ENCODE measurements around the gene TRAPPC2B. TPM values are rescaled to one million over a fixed set of nuclear protein-coding genes. Genes with fewer than 3 reads are reported as not detected.
A peak's percentile ranks its signal among the peaks of the same experiment; 100 is the strongest.

TRAPPC2B gene
- total RNA-seq, 1 donor from 2014 or later: 7.0 TPM

DNA sequence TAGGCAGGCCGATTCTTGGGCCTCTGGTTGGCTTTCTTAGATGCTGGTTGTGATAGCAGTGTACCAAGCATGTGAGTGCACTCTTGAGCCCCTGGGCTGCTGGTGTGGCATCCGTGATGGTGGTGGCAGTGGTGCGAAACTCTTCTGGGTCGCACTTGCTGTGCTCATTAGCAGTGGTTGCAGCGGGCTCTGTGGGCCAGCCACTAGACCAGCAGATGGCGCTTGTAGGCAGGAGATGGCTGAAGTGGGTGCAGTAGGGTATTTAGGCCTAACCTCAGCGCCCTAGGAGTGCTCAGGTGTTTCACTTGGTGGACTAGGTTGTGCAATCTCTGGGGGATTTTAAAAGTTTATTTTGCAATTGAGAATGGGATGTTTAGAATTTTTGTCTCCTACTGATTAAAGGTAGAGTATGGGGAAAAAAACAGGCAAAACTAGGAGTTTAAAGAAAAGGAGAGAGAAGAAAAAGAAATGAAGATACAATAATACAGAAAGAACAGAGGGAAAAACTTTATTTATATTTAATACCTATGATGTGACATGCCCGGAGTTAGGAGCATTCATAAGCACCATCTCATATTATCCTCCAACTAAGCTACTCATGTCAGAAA lies 43.3 kb downstream of the TRAPPC2B start:
- Histone ChIP-seq H3K9me3 (no peaks in the 10 kb centered on the region), H3K27ac (no peak overlapping the region), H3K4me3 (no peak overlapping the region), H3K36me3 (no peaks in the 10 kb centered on the region), H3K27me3 (no peaks in the 10 kb centered on the region), H3K4me1 (peaks cover 2% of the 10 kb centered on the region)
- DNase-seq: peak; percentile 77
- TF ChIP-seq CTCF (IDR thresholded peaks at IDR 0.05): peak; percentile 68
- ATAC-seq: peak; percentile 74
- intact Hi-C loops (cut with DNase I): no loop called here

DNA sequence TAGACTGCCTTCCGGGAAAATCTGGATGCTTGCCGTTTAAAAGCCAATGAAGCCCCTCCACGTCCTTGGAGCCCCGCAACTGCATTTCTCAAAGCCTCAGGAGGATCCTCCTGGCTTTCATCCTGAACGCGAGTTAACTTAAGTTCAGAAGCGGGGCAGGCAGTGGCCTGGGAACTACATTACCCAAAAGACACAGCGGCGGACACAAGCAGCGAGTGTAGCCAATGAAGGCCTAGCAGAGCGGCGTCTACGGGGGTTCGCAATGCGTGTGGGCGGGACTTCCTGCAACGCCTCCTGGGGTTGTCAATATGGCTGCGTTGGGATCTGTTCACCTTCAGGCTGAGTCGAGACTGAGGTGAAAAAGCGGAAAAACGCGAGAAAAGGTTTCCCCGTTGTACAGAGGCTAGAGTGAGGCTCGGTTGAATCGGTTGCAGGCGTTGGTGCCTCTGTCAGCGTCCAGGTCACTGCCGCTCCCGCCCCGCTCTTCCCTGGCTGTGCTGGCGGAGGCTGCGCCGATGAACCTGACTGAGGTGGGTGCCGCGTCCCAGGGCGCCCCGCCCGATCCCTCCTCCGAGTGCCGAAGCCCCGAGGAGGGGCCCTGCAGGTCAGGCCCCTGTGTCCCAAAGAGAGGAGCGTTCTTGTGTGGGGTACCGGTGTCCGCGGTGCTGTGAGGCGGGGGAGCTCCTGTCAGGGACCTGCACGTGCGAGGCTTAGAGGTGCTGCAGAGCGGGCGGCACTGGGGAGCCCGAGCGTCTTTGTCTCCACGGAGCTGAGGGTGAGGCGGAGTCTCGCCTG lies 47.7 kb downstream of the TRAPPC2B start, which contains the start of gene ZNF17:
Gene ZNF17, plus strand, starts transcription at position 285 of the 795 bp plus-strand sequence. CDS start 2,455 bp downstream, outside the sequence.
- peak; percentile 100 for ATAC-seq
- Histone ChIP-seq H3K27ac (peak within 1 kb of the TSS; percentile 45), H3K9me3 (no peaks in the 10 kb centered on the region), H3K4me3 (peak within 1 kb of the TSS; percentile 84), H3K4me1 (peaks cover 10% of the 10 kb centered on the region), H3K27me3 (no peaks in the 10 kb centered on the region), H3K36me3 (peaks cover 11% of the 10 kb centered on the region)
- peak; percentile 97 for DNase-seq
- intact Hi-C loops (cut with DNase I): no loop called here
- TF ChIP-seq CTCF (IDR thresholded peaks at IDR 0.05): no peak

Other genes with a start within 250 kb of the TRAPPC2B start
- not detected for gene USP29, start 243.6 kb upstream of the TRAPPC2B start, total RNA-seq
- gene ZIM3, start 218.3 kb upstream of the TRAPPC2B start, total RNA-seq: not detected
- not detected for gene DUXA, start 196.1 kb upstream of the TRAPPC2B start, total RNA-seq
- gene ZNF264, start 172.1 kb upstream of the TRAPPC2B start, total RNA-seq: 36.1 TPM
- gene AURKC, start 132.5 kb upstream of the TRAPPC2B start, total RNA-seq: 0.87 TPM
- 14.6 TPM for gene ZNF805, start 122.9 kb upstream of the TRAPPC2B start, total RNA-seq
- gene ZNF460, start 83.1 kb upstream of the TRAPPC2B start, total RNA-seq: 54.5 TPM
- 7.9 TPM for gene ZNF543, start 43.1 kb upstream of the TRAPPC2B start, total RNA-seq
- gene ZNF304, start 12.3 kb upstream of the TRAPPC2B start, total RNA-seq: 9.3 TPM
- gene ZNF547, start within 50 bp of the TRAPPC2B start, total RNA-seq: 3.3 TPM
- gene ZNF548, start 26.3 kb downstream of the TRAPPC2B start, total RNA-seq: 18.6 TPM
- 12.5 TPM for gene ZNF17, start 47.6 kb downstream of the TRAPPC2B start, total RNA-seq
- gene ZNF749, start 71.8 kb downstream of the TRAPPC2B start, total RNA-seq: 7.5 TPM
- gene VN1R1, start 93.6 kb downstream of the TRAPPC2B start, total RNA-seq: 0.75 TPM
- 6.6 TPM for gene ZNF772, start 114.0 kb downstream of the TRAPPC2B start, total RNA-seq
- gene ZNF419, start 124.2 kb downstream of the TRAPPC2B start, total RNA-seq: 9.6 TPM
- gene ZNF773, start 136.4 kb downstream of the TRAPPC2B start, total RNA-seq: 7.1 TPM
- 6.4 TPM for gene ZNF549, start 163.8 kb downstream of the TRAPPC2B start, total RNA-seq
- 6.3 TPM for gene ZNF550, start 196.3 kb downstream of the TRAPPC2B start, total RNA-seq
- gene ZNF416, start 215.4 kb downstream of the TRAPPC2B start, total RNA-seq: 5.6 TPM
- 2.9 TPM for gene ZIK1, start 220.6 kb downstream of the TRAPPC2B start, total RNA-seq
- gene ZNF530, start 236.3 kb downstream of the TRAPPC2B start, total RNA-seq: 2.9 TPM

All from upper lobe of right lung (tissue), 1 donor.